Measurements from ENCODE around the gene AK8. TPM values are rescaled to one million over a fixed set of nuclear protein-coding genes. Genes with fewer than 3 reads are reported as not detected.

AK8 gene
- total RNA-seq, 1 donor from 2014 or later = 0.93 TPM

DNA sequence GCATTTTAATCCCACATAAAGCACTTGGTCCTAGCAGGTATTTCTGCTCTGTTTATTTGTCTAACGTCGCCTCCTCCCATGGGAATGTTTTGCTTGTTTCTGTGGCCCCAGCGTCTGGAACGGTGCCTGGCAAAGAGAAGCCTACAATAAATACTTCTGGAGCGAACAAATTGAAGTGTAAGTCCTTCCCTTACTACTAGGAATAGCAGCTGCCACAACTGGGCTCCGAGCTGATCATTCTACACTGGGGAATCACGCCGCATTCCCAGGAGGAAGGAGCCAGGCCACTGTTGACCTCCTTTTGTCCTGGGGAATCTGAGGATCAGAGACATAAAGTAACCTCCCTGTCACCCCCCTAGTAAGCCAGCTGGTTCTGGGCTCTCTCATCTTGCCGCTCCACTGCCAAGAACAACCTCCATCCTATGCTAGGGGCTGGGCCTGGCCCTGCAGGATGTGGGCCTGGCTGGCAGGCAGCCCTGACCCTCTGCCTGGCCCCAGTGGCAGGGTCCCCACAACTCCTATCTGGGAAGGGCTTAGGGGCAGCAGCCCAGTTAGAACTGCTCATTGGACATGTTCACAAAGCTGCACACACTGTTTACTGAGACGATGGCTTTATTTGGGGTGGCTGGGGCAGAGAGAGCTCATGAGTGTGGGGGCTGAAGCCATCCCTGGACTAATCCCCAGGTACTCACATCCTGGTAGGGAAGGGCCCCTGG, 125.0 kb downstream of the AK8 start:
- H3K27ac Mint-ChIP-seq = no peak overlapping the region
- ChIA-PET CTCF (no interaction called here), POLR2A (no interaction called here)
- DNase-seq (no peak), ATAC-seq (ENCODE audit: low read depth) (no peak)
- H3K4me3 Mint-ChIP-seq = no peak overlapping the region
- H3K27me3 Mint-ChIP-seq = peaks cover 4% of the 10 kb centered on the region
- TF ChIP-seq, protein P1, sequence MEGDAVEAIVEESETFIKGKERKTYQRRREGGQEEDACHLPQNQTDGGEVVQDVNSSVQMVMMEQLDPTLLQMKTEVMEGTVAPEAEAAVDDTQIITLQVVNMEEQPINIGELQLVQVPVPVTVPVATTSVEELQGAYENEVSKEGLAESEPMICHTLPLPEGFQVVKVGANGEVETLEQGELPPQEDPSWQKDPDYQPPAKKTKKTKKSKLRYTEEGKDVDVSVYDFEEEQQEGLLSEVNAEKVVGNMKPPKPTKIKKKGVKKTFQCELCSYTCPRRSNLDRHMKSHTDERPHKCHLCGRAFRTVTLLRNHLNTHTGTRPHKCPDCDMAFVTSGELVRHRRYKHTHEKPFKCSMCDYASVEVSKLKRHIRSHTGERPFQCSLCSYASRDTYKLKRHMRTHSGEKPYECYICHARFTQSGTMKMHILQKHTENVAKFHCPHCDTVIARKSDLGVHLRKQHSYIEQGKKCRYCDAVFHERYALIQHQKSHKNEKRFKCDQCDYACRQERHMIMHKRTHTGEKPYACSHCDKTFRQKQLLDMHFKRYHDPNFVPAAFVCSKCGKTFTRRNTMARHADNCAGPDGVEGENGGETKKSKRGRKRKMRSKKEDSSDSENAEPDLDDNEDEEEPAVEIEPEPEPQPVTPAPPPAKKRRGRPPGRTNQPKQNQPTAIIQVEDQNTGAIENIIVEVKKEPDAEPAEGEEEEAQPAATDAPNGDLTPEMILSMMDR (IDR thresholded peaks at IDR 0.05) = no peak
- intact Hi-C loops (cut with micrococcal nuclease) = no loop called here
- no peaks in the 10 kb centered on the region for H3K9me3 Mint-ChIP-seq
- no peaks in the 10 kb centered on the region for H3K36me3 Mint-ChIP-seq (ENCODE audit: low read depth)
- no peaks in the 10 kb centered on the region for H3K4me1 Mint-ChIP-seq

DNA sequence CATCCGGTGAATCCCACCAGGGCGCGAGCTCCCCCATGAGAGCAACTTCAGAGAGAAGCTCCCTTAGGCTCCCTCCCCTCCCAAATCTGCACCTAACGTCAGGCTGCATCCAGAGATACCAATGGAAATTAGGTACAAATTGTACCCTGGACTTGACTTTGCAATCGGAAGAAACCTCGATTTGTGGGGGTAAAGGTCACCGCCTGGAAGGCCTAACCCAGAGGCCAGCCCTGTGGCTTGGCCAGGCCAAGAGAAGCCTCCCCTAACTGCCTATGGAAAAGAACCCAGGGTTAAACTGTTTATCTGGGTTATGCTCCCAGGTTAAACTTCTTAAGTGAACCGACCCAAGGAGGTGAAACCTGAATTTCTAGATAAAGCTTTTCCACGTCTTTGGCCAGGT, 127.4 kb downstream of the AK8 start:
- intact Hi-C loops (cut with micrococcal nuclease) = no loop called here
- Mint-ChIP-seq H3K27ac (no peak overlapping the region), H3K4me1 (no peaks in the 10 kb centered on the region), H3K36me3 (ENCODE audit: low read depth) (no peaks in the 10 kb centered on the region), H3K27me3 (peaks cover 15% of the 10 kb centered on the region), H3K9me3 (no peaks in the 10 kb centered on the region), H3K4me3 (no peak overlapping the region)
- ChIA-PET CTCF (no interaction called here), POLR2A (no interaction called here)
- DNase-seq (no peak), ATAC-seq (ENCODE audit: low read depth) (no peak)
- TF ChIP-seq, protein P1 (IDR thresholded peaks at IDR 0.05) = no peak

DNA sequence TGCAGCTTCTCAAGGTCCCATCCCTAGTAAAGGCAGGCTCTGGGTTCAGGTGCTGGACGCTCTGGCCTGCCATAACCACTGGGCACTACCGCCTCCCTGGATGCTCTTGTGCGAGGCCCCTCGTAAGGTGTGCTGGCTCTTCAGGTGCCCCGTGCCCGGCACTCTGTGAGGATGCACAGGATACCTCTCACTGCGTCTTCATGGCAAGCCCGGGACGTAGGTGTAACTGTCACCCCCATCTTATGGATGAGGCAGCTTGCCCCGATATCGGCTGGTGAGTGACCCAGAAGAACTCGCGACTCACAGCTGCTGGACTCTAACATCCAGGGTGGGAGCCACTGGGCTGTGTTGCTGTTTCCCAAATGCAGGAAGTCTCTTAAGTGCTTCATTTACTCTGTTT, 128.8 kb downstream of the AK8 start:
- Mint-ChIP-seq H3K27me3 (peaks cover 25% of the 10 kb centered on the region), H3K27ac (no peak overlapping the region), H3K4me3 (no peak overlapping the region), H3K9me3 (no peaks in the 10 kb centered on the region), H3K4me1 (no peaks in the 10 kb centered on the region), H3K36me3 (ENCODE audit: low read depth) (no peaks in the 10 kb centered on the region)
- TF ChIP-seq, protein P1 (IDR thresholded peaks at IDR 0.05) = no peak
- DNase-seq = no peak
- intact Hi-C loops (cut with micrococcal nuclease) = no loop called here
- no peak for ATAC-seq (ENCODE audit: low read depth)
- CTCF ChIA-PET = no interaction called here
- POLR2A ChIA-PET = no interaction called here

DNA sequence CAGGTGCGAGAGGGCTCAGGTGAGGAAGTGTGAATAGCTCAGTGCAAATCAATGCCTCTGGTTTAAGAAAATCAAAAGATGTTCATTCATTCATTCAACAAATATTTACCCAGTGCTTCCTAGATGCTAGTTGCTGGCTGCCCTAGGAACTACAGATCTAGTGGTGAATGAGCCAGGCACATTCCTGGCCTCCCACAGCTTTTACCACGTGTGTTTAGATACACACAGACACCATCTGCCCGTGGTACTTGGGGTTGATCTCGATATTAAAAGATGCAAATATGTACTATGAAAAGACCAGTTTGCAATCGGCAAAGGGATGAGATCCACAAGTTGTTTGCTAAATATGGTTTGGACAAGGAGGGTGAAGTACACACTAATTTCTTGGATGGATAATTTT, 129.6 kb downstream of the AK8 start:
- intact Hi-C loops (cut with micrococcal nuclease) = no loop called here
- DNase-seq = no peak
- ChIA-PET CTCF (no interaction called here), POLR2A (no interaction called here)
- TF ChIP-seq, protein P1 (IDR thresholded peaks at IDR 0.05) = no peak
- H3K9me3 Mint-ChIP-seq = no peaks in the 10 kb centered on the region
- peaks cover 33% of the 10 kb centered on the region for H3K27me3 Mint-ChIP-seq
- no peak overlapping the region for H3K27ac Mint-ChIP-seq
- no peaks in the 10 kb centered on the region for H3K36me3 Mint-ChIP-seq (ENCODE audit: low read depth)
- no peak for ATAC-seq (ENCODE audit: low read depth)
- H3K4me3 Mint-ChIP-seq = no peak overlapping the region
- no peaks in the 10 kb centered on the region for H3K4me1 Mint-ChIP-seq

DNA sequence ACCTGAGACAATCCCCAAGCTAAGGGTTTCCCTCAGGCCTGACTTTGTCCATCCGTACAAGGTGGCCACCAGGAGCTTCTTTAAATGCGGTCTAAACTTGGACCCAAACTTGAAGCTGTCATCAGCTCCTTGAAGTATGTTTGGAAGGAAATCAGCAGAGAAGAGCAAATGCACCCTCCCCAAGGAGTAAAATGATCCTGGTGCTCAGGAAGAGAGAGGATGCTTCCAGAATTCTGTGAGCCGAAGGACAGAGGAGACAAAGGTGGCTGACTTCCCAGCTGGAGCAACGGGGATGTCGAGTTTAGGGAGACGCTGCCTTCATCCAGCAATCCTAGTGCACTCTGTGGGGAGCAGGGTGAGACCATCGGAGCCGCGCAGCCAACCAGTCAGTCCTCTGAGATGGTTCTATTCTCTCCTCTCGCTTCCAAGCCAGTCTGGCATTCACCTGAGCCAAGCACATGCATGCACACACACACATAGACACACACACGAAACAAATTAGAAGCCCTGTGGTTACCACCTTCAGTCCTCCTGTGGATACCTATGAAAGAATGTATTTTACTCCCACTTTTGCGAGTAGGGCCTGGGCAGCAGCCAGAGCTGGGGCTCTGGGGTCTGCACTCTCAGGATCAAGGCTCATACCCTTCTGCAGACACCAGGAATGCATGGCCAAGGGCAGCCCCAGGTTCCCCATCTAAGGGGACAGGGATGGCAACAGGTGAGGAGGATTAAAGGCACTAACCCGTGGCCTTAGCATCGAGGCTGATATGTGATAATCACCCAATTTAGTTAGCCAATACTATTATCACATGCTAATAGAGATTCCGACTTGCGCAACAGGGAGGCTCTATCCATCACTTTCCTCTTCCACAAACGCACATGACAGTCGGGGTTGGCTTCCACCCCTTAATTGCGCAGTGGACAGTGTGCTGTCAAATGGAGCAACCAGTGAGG, 132.1 kb downstream of the AK8 start:
- no peaks in the 10 kb centered on the region for H3K4me1 Mint-ChIP-seq
- POLR2A ChIA-PET = no interaction called here
- DNase-seq = no peak
- no peaks in the 10 kb centered on the region for H3K9me3 Mint-ChIP-seq
- no peak for ATAC-seq (ENCODE audit: low read depth)
- CTCF ChIA-PET = no interaction called here
- TF ChIP-seq, protein P1 (IDR thresholded peaks at IDR 0.05) = no peak
- no peak overlapping the region for H3K27ac Mint-ChIP-seq
- intact Hi-C loops (cut with micrococcal nuclease) = no loop called here
- no peak overlapping the region for H3K4me3 Mint-ChIP-seq
- no peaks in the 10 kb centered on the region for H3K36me3 Mint-ChIP-seq (ENCODE audit: low read depth)
- H3K27me3 Mint-ChIP-seq = peaks cover 40% of the 10 kb centered on the region

Measured in activated B cell treated with CpG ODN at 0.5 μM for 24 hours (primary cell).